Activated B cell treated with CpG ODN at 0.5 μM for 24 hours (primary cell): ENCODE data around the gene ZNF655. TPM values are rescaled to one million over a fixed set of nuclear protein-coding genes. Genes with fewer than 3 reads are reported as not detected.

Experiments used
- ATAC-seq: fragments of 200-7000 bp; cut with Tn5 transposase; one replicate; pipeline ENCODE4 v1.10.0; 2021; ENCODE audit warnings: low read depth, mild to moderate bottlenecking, moderate library complexity
- CTCF ChIA-PET: fragments of 350-600 bp; sonication (Branson Sonifier 250); formaldehyde crosslinking; loops from one replicate; lab custom pipeline; 2021; ENCODE audit warnings: antibody characterized with exemption; lab: Charles Lee
- POLR2A ChIA-PET: fragments of 350-600 bp; sonication (Branson Sonifier 250); formaldehyde crosslinking; loops from one replicate; lab custom pipeline; 2021; ENCODE audit warnings: antibody characterized with exemption; lab: Charles Lee
- DNase-seq: peaks from one replicate; pipeline ENCODE4 v3.0.0; 2022
- H3K27ac Mint-ChIP-seq: one replicate; pipeline ENCODE4 v1.8.0; 2020; ENCODE audit warnings: mixed read lengths
- H3K27me3 Mint-ChIP-seq: one replicate; pipeline ENCODE4 v1.8.0; 2021; ENCODE audit warnings: mixed read lengths
- H3K36me3 Mint-ChIP-seq: one replicate; pipeline ENCODE4 v1.8.0; 2021; ENCODE audit warnings: low read depth, mixed read lengths
- H3K4me1 Mint-ChIP-seq: one replicate; pipeline ENCODE4 v1.8.0; 2021; ENCODE audit warnings: mixed read lengths
- H3K4me3 Mint-ChIP-seq: one replicate; pipeline ENCODE4 v1.8.0; 2020; ENCODE audit warnings: mild to moderate bottlenecking, mixed read lengths
- H3K9me3 Mint-ChIP-seq: one replicate; pipeline ENCODE4 v1.8.0; 2020; ENCODE audit warnings: mixed read lengths
- CTCF ChIP-seq: fragments of 200-600 bp; IDR thresholded peaks from one replicate; pipeline ENCODE4 v1.8.0; 2022; ENCODE audit warnings: antibody characterized with exemption, mild to moderate bottlenecking
- intact Hi-C: fragments of 100-400 bp; cut with micrococcal nuclease; formaldehyde crosslinking; loops from one replicate; pipeline ENCODE4 v1.15.1; 2024
- total RNA-seq: library from RNA; stranded (reverse); gene quantifications from 2 replicates; pipeline ENCODE4 v1.2.3, GENCODE V29; 2022

ZNF655 gene
- total RNA-seq, 1 donor from 2014 or later: 116 TPM

GRCh38 chr7:99588868-99589267 is 30.4 kb downstream of the ZNF655 start:
- ChIA-PET POLR2A (no interaction called here), CTCF (no interaction called here)
- no peak overlapping the region for H3K4me3 Mint-ChIP-seq
- TF ChIP-seq CTCF: no peak
- no peaks in the 10 kb centered on the region for H3K9me3 Mint-ChIP-seq
- no peaks in the 10 kb centered on the region for H3K27me3 Mint-ChIP-seq
- ATAC-seq (no peak), DNase-seq (no peak)
- H3K27ac Mint-ChIP-seq: no peak overlapping the region
- H3K36me3 Mint-ChIP-seq: no peaks in the 10 kb centered on the region
- intact Hi-C loops: no loop called here
- H3K4me1 Mint-ChIP-seq: no peaks in the 10 kb centered on the region

GRCh38 chr7:99594948-99595745 is 36.7 kb downstream of the ZNF655 start:
- H3K36me3 Mint-ChIP-seq: no peaks in the 10 kb centered on the region
- ChIA-PET CTCF (no interaction called here), POLR2A (no interaction called here)
- no peaks in the 10 kb centered on the region for H3K9me3 Mint-ChIP-seq
- H3K4me3 Mint-ChIP-seq: no peak overlapping the region
- DNase-seq: no peak
- TF ChIP-seq CTCF: no peak
- no peak overlapping the region for H3K27ac Mint-ChIP-seq
- ATAC-seq: no peak
- no peaks in the 10 kb centered on the region for H3K4me1 Mint-ChIP-seq
- intact Hi-C loops: no loop called here
- H3K27me3 Mint-ChIP-seq: no peaks in the 10 kb centered on the region

- no peak for ATAC-seq
- ChIA-PET CTCF (no interaction called here), POLR2A (no interaction called here)
- H3K4me1 Mint-ChIP-seq: no peaks in the 10 kb centered on the region
- intact Hi-C loops: no loop called here
- no peaks in the 10 kb centered on the region for H3K27me3 Mint-ChIP-seq
- DNase-seq: no peak
- no peaks in the 10 kb centered on the region for H3K36me3 Mint-ChIP-seq
- no peak overlapping the region for H3K4me3 Mint-ChIP-seq
- no peak for TF ChIP-seq CTCF
- H3K9me3 Mint-ChIP-seq: no peaks in the 10 kb centered on the region
- H3K27ac Mint-ChIP-seq: no peak overlapping the region
Observed at GRCh38 chr7:99596408-99596955, 38.0 kb downstream of the ZNF655 start.

GRCh38 chr7:99597762-99598501 is 39.5 kb downstream of the ZNF655 start, which contains the start of gene TMEM225B:
TMEM225B (plus strand) TSS chr7:99598267; CDS start chr7:99604389, 6,122 bp downstream.
- CTCF ChIA-PET: no interaction called here
- no peaks in the 10 kb centered on the region for H3K4me1 Mint-ChIP-seq
- DNase-seq: no peak
- ATAC-seq: no peak
- POLR2A ChIA-PET: no interaction called here
- no peak within 1 kb of the TSS for H3K27ac Mint-ChIP-seq
- H3K4me3 Mint-ChIP-seq: no peak within 1 kb of the TSS
- H3K36me3 Mint-ChIP-seq: no peaks in the 10 kb centered on the region
- no peaks in the 10 kb centered on the region for H3K9me3 Mint-ChIP-seq
- no peak for TF ChIP-seq CTCF
- H3K27me3 Mint-ChIP-seq: no peaks in the 10 kb centered on the region
- intact Hi-C loops: no loop called here

GRCh38 chr7:99599836-99600235 is 41.4 kb downstream of the ZNF655 start:
- no peak for TF ChIP-seq CTCF
- Mint-ChIP-seq H3K36me3 (no peaks in the 10 kb centered on the region), H3K4me3 (no peak overlapping the region), H3K4me1 (no peaks in the 10 kb centered on the region), H3K9me3 (no peaks in the 10 kb centered on the region), H3K27ac (no peak overlapping the region), H3K27me3 (no peaks in the 10 kb centered on the region)
- no peak for DNase-seq
- ATAC-seq: no peak
- intact Hi-C loops: no loop called here
- CTCF ChIA-PET: no interaction called here
- POLR2A ChIA-PET: no interaction called here
